HG02798 (cell line): ENCODE results near the gene MYO3B.

ENCODE experiments used
- ATAC-seq: cut with Tn5 transposase; IDR thresholded peaks from one replicate; pipeline ENCODE4 v1.9.1; 2021; ENCODE audit warnings: mild to moderate bottlenecking; ENCODE audit not compliant: unreplicated experiment, poor library complexity

Gene MYO3B

DNA sequence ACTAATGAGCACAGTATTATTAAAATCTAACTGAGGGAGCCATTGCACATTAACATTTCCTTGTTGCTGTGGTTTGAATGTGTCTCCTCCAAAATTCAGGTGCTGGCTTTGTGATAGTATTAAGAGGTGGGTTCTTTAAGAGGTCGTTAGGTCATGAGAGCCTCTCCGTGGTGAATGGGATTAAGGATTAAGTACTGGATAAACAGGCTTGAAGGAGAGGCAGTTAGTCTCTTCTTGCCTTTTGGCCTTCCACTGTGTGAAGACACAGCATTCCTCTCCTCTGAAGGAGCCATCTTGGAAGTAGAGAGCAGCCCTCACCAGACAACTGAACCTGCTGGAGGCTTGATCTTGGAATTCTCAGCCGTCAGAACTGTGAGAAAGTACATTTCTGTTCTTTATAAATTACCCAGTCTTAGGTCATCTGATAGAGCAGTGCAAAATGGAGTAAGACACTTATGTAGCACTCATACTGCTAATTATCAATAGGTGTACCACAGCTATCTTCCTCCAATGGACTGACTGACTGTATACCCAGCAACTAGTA lies 182.7 kb downstream of the MYO3B start:
- ATAC-seq, result no peak

DNA sequence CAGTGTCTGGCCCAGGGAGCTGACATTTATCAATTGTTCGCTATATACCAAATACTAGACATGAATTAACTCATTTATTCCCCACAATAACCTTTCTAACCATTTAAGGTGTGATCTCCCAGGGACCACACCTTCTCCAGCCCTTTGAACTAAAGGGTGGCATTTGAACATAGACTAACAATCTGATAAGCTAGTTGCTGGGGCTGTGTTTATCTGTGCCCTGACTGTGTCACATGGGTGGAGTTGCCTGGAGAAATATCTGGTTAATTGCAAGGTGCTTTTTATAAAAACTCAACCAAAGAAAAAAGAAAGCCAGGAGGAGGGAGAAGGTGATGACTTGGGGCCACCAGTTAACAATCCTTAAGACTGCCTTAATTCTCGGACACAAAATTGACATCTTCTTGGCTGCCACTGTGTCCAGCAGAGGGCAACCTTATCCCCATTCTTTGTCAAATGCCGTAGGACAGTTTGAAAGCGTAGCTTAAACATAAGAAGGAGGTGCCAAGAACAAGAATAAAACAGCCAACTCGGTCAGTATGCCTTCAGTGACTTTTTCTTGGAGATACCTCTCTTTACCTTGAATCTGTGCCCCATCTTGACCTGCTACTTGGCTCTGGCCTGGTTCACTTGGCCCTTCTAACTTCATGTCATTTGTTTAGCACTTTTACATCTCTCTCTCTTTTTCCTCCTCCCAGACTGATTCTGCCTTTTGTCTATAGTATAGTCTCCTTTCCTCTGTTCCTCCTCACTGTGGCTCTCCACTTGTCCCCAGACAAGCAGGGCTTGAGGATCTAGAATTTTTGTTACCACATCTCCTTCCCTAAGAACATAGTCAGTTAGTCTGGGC lies 183.4 kb downstream of the MYO3B start:
- ATAC-seq, result peak; percentile 76

DNA sequence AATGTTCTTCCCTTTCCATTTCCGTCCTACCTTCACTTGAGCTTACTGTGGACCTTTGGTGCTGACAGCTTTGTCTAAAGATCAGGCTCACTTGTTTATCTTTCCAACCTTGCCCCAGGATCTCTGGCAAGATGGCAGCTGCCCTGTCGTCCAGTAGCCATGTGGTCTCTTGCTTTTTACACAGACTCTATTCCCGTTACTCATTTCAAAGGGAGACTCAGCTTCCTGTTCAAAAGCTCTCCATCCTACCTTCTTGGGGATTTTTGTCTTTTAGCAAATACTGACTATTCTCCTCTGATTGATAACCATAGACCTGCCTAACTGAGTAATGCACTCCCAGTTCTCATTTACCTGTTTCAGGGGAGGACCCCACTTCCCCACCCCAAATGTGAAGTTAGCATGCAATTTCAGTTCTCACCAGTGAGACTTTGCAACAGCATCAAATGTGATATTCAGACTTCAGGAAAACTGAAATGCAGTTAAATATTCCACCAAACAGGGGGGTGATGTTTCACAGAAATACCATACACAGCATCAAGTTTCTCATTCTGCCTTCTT lies 184.4 kb downstream of the MYO3B start:
- ATAC-seq, result no peak

DNA sequence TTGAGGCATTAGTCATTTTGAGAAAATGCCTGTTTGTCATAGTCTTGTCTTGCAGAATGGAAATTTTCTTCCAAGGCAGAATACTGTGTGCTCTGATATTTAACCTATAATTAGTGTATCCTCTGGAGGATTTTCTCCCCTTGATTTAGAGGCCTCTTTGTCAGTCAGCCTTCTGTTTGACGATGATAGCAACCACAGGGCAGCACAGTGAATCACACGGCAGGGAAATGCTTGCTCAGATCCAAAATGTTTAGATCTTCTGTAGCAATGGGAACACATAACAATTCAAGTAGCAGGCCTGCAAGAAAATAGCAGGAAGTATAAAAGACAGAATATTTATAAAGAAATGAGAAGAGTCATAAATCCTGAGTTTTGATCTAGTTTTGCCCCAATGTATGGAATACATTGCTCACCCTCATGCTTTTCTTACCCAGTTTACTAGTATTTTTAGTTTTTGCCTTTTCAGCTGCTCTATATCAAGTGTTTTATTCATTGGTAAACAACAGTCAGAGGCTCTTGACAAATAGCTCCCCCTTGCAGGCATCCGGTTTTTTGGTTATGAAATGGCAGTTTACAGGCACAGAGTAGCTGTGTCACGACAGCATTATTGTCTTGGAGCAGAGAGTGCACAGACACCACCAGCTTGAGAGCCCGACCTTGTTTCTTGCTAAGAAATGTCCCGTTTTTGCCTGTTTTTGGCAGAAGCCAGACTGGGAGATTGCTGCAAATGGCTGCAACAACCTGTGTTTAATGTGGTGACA lies 185.1 kb downstream of the MYO3B start:
- no peak for ATAC-seq

DNA sequence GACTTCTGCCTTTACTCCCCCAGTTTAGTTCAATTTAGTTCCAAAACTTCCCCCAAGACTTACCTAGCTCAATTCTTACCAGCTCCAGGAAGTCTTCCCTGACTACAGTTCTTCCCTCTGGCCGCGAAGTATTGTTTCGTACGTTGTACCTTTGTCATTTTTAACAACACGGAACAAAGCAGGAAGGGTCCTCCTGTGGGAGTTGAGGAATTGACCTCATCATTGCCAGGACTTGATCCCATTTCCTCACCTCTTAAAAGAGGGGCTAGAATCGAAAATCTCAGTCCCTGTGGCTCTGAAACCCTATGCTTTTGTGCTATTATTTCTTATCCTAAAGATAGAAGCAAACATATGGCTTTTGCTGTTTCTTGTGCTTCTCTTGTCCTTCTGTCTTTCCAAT lies 187.1 kb downstream of the MYO3B start:
- no peak for ATAC-seq

DNA sequence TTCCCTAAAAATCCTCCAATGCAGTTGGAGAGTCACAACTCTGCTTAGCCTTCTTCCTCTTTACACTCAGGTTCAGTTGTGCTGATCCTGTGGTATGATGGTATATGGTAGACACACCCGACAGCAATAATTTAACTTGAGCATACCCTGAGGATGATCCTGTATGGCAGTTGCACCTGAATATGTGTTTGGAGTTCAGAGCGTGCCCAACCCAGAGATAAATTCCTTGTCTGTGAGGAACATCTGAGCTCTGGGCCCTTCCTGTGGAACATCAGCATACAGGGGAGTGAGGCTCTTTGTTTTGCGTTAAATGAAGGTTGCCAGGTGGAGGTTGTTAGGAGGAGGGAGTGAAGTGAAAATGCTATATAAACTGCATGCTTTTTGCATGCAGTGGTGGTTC lies 187.7 kb downstream of the MYO3B start:
- ATAC-seq, result no peak

DNA sequence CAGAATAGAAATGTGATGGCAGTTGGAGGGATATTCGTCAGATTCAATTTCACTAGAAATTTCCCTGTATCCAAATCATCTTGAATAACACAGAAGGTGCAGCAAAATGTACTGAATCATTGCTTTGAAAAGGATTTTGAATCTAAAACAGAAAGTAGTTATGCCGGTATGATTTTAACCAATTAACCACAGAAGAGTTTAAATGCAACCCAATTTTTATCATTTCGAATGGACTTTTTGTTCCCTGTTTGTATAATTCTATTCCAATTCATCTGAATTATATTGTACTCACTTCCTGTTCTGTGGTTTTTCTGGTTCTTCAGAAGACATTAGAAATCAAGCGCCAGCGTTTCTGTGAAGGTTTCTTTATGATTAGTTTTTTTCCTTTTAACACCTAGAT lies 190.4 kb downstream of the MYO3B start:
- no peak for ATAC-seq

DNA sequence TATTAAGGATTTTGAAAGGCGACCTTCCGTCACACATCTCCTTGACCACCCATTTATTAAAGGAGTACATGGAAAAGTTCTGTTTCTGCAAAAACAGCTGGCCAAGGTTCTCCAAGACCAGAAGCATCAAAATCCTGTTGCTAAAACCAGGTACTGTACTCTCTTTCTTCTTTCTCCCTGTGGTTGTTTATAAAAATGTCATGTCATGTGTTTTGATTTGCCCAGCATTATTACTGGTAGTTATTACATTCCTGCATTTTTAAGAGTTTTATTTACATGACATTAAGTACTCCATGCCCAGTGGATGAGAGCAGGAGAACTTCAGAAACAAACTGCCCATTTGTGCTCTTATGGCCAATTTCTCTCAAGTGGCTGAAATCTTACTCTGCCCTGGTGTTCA lies 191.3 kb downstream of the MYO3B start:
- ATAC-seq, result no peak

DNA sequence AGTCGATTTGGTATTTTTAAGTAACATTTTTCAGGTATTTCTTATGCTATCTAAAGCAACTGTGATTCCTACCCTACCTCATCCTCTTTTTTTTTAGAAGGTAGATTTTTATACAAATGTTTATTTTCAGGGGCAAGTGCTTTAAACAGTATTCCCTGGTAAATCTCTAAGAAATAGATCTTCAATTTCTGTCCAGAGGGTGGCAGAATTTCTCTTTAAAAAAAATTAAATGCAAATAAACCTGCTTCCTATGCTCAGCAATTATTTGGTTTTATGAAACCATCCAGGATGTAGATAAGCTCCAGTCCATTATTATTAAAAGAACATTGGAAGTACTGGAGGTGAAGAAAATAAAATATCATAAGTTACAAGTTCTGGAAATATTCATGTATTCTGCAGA lies 191.9 kb downstream of the MYO3B start:
- no peak for ATAC-seq

DNA sequence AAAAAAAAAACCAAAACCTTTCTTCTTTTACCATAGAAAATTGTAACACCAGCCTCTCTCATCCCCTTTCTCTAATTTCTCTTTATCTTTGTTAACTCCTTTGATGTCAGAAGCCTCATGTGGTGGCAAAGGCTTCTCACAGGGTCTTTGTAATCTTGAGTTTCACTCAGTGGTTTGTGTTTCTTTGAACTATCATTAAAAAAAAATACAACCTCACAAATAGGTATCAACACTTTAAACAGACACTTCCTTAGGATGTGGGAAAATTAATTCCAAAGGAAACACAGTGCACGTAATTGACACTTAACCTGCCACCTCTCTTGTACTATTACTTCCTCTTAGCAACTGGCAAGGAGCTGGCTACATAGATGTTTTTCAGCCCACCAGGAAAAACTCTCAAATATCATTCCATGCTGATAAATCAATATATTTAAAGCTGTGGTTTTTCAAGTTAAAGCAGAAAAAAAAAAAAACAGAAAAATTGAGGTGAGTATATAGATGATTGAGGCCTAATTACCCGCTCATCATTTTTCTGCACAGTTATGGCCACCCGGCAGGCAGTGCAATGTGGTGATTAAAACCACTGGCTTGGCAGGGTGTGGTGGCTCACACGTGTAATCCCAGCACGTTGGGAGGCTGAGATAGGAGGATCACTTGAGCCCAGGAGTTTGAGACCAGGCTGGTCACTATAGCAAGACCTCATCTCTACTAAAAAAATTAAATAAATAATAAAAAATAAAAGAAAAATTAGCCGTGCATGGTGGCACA lies 193.5 kb downstream of the MYO3B start:
- no peak for ATAC-seq

DNA sequence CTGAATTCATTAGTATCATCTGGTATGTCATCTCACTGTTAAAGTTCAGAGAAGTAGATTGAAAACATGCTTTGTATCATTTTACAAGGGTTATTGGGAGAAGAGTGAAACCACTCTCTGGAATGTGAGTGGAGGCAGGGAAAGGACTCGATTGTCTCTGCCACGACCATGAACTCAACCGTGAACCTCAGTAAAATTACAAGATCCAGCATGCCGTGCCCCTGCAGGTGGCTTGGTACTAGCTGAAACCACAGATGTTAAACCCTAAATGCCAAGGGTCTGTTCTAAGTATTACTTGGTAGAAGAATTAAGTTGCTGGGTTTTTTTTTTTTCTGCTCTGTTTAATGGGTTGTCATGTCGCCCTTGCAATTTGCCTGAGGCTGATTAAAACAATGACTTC lies 197.2 kb downstream of the MYO3B start:
- ATAC-seq, result no peak

DNA sequence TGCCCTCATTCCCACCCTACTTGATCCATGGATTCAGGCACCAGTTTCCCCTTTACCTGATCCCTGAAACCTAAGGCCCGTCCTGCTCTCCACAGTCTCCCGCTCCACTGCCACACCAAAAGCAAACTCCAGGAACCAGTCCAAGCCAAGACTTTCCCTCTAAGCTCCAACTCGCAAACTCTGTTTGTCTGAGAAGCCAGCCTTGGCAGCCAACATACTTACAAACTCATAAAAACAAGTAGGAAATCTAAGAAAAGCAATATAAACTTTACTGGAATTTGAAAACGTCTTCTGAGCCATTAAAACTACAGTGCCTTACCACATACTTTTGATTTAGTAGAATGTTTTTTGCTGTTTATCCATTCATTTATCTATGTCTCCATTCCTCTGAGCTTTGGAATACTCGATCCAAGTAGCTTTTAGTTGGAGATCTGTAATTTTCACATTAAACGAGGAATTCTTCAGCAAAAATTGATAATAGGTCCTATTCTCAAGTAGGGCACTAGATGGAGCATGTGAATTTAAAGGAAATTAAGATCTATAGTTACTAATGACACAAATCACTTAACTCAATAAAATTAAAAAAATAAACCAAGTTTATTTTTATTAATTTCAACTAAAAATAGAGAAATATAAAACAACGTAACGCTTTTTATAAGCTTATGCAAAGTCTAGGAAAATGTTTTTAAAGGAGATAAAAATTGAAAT lies 199.7 kb downstream of the MYO3B start:
- no peak for ATAC-seq

DNA sequence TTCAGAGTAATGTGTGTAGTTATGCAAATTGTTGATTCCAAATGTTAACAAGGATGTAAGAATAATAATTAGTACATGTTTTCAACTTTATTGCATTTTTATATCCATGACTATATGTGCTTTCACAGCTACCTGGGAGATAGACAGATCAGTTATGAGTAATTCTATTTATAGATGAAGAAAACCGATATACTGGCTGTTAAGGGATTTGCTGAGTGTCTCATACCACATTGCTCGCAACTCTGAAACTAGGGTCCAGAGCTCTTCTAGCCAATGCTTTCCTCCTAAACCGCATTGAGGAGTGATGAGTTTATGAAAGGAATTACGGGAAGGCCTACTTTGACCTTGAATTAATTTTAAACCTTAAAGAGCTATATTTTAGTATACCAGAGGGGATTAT lies 202.3 kb downstream of the MYO3B start:
- ATAC-seq, result no peak

DNA sequence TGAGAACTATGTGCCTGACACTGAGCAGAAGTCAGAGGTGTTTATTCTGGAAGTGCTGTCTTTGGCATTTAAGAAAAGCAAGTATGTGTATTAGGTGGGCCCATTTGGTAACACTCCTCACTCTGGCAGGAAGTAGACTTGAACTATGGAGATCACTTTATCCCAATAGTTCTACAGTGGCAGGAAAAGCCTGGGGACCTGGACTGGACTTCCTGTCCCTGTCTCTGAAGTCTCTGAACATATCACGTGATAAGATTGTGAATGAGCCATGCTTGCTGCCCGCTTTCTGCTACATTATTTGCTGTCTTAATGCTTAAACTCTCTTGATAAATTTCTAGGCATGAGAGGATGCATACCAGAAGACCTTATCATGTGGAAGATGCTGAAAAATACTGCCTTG lies 203.7 kb downstream of the MYO3B start:
- ATAC-seq, result no peak

DNA sequence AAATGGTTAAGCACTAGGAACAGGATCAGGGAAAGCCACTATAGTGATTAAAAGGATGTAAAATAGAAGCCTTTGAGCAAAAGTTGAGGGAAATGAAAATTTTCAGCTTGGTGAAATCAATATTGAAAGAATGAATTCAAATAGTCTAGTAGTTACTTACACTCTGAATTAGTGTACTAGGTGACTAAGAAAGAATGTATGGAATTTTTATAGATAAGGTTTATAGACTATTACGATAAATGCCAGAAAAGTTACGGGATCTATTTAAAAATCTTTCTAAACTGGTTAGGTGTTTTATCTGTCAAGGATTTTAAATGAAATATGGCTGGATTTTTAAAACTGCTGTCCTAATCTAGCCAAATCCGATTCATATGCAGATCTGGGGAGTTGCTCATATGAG lies 208.6 kb downstream of the MYO3B start:
- ATAC-seq, result no peak

DNA sequence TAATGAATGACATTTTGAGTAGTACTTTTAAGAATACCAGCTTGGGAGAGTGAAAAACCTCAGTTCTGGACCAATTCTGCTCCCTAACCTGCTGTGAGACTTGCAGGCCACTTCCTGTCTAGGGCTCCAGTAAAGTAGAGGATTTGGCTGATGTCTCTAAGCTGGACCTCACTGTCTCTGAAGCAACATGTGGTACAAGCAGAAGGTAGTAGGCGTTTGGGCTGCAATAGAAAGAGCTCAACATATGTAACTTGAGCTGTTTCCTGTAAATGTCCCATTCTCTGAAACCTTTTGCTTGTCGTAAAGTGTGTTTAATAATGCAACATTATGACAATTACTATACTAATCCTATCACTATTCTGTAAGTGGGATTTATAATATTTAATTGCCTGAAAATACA lies 213.1 kb downstream of the MYO3B start:
- ATAC-seq, result no peak

DNA sequence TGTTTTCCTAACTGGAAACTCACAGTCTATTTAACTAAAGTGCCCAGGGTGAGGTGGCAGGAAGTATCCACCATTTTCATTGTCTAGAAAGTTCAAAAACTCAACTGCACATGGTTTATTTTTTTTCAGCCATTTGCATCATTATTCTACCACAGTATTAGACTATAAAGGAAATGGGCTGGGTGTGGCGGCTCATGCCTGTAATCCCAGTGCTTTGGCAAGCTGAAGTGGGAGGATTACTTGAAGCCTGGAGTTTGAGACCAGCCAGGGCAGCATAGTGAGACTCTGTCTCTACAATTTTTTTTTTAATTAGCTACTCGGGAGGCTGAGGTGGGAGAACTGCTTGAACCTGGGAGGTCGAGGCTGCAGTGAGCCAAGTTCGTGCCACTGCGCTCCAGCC lies 213.8 kb downstream of the MYO3B start:
- ATAC-seq, result no peak

DNA sequence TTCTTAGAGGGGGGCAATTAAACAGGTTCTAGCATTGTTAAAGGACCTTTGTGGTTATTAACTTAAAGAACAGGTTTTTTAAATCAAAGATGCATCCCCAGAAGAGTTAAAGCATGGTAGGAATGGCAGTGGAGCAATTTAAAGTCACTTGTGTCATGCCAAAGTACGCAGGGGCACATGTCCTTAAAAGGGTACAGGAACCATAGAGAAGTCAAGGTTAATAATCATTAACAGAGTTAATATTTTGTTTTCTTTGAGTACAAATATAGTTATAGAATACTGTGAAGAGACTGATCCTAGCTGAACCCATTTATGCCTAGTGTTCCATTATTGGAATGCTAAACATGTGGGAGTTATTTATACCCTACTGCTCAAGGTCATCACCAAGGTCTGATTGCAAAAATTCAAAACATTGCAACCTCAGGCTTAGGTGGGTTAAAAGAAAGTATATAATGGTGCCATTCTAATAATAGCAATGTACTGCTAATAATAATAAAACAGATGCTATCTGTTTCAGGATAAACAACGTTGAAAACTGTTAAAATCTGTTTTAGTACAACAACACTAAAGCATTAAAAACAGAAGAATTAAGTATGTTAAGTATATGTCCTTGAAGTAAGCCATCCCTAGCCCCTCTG lies 216.0 kb downstream of the MYO3B start:
- no peak for ATAC-seq

DNA sequence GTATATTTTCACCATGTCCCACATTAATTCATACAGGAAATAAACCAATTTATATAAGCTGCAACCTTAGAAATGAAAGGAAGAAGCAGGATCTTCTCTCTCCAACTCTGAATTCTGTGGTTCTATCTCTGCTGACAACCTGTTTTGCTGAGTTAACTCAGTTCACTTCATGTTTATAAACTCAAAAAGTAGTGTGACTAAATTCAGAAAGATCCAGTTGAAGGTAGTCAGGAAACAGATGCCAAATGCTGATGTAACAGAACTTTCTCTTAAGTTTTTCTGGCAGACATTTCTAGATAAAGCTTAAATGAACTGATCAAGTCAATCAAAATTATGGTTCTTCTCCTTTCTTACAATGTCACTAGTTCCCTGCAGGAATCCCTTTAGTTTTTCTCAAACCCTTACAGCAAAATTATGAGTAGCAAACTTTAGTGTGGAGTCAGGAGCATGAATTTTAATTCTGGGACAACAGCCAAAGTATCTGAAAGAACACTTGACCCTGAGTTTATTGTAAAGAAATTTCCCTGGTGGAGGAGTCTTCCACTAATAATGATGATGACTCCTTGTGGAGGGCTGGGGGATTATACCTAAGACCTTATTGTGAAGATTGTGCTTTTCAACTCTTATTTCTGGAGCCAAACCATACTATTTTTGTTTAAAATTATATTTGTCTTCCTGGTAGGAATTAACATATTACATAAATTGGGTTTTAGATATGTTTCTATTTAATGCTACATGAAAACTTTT lies 216.9 kb downstream of the MYO3B start:
- ATAC-seq, result no peak
